Mesendoderm (in vitro differentiated cells): ENCODE results near the gene KCP.
A peak's percentile ranks its signal among the peaks of the same experiment; 100 is the strongest.

Source experiments
- DNase-seq: peaks from one replicate; pipeline ENCODE4 v3.0.0; 2013
- H2AK5ac ChIP-seq: 2 replicates; pipeline ENCODE4 v1.6.1; 2013; ENCODE audit warnings: low read length, inconsistent platforms
- H2BK120ac ChIP-seq: 2 replicates; pipeline ENCODE4 v1.6.1; 2013; ENCODE audit warnings: low read depth, mild to moderate bottlenecking, low read length, moderate library complexity, mixed read lengths
- H2BK15ac ChIP-seq: replicated peaks from 2 replicates; pipeline ENCODE4 v1.6.1; 2013; ENCODE audit warnings: low read depth, mild to moderate bottlenecking, moderate library complexity
- H2BK5ac ChIP-seq: 2 replicates; pipeline ENCODE4 v1.6.1; 2013; ENCODE audit warnings: low read length, inconsistent platforms
- H3K18ac ChIP-seq: 2 replicates; pipeline ENCODE4 v1.6.1; 2013; ENCODE audit warnings: mild to moderate bottlenecking, low read length, mixed read lengths
- H3K23ac ChIP-seq: one replicate; pipeline ENCODE4 v1.6.1; 2013; ENCODE audit warnings: low read length
- H3K27ac ChIP-seq: 2 replicates; pipeline ENCODE4 v1.5.1; 2013; ENCODE audit warnings: low read depth, mild to moderate bottlenecking, inconsistent platforms, low read length, moderate library complexity
- H3K27me3 ChIP-seq: 2 replicates; pipeline ENCODE4 v1.6.1; 2013; ENCODE audit warnings: low read length, control low read depth, mild to moderate bottlenecking, inconsistent platforms; ENCODE audit not compliant: insufficient read depth, poor library complexity
- H3K36me3 ChIP-seq: 2 replicates; pipeline ENCODE4 v1.6.1; 2013; ENCODE audit warnings: low read length, inconsistent platforms; ENCODE audit not compliant: control insufficient read depth, insufficient read depth
- H3K4ac ChIP-seq: one replicate; pipeline ENCODE4 v1.6.1; 2013; ENCODE audit warnings: low read depth, mild to moderate bottlenecking, low read length, moderate library complexity
- H3K4me1 ChIP-seq: 2 replicates; pipeline ENCODE4 v1.6.1; 2013; ENCODE audit warnings: low read depth, low read length, inconsistent platforms; ENCODE audit not compliant: control insufficient read depth
- H3K4me2 ChIP-seq: 2 replicates; pipeline ENCODE4 v1.6.1; 2013; ENCODE audit warnings: low read length
- H3K4me3 ChIP-seq: 2 replicates; pipeline ENCODE4 v1.5.1; 2013; ENCODE audit warnings: mild to moderate bottlenecking, low read length
- H3K56ac ChIP-seq: one replicate; pipeline ENCODE4 v1.6.1; 2013; ENCODE audit warnings: low read length
- H3K79me1 ChIP-seq: 2 replicates; pipeline ENCODE4 v1.6.1; 2013; ENCODE audit warnings: low read length, inconsistent platforms
- H3K79me2 ChIP-seq: 2 replicates; pipeline ENCODE4 v1.6.1; 2013; ENCODE audit warnings: mild to moderate bottlenecking, low read length; ENCODE audit not compliant: control insufficient read depth, insufficient read depth
- H3K9ac ChIP-seq: 2 replicates; pipeline ENCODE4 v1.6.1; 2013; ENCODE audit warnings: low read length, inconsistent platforms
- H4K5ac ChIP-seq: one replicate; pipeline ENCODE4 v1.6.1; 2013; ENCODE audit warnings: low read length
- H4K8ac ChIP-seq: one replicate; pipeline ENCODE4 v1.6.1; 2013; ENCODE audit warnings: low read depth, mild to moderate bottlenecking, control low read depth, low read length, moderate library complexity
- WGBS: extraction: QIAGEN DNeasy Blood & Tissue Kit; methylation state at CpG from one replicate; pipeline ENCODE4 v1.1.7; 2013; ENCODE audit warnings: low lambda C conversion rate, missing lambda C conversion rate; ENCODE audit not compliant: insufficient coverage; ENCODE audit errors: extremely low coverage; 5-methylcytosine and 5-hydroxymethylcytosine counted together

The KCP gene

GRCh38 chr7:128879461-128879938 lies 31.0 kb downstream of the KCP start:
- H3K36me3 ChIP-seq = no peaks in the 10 kb centered on the region

GRCh38 chr7:128878226-128879105 lies 32.0 kb downstream of the KCP start:
- H3K79me1 ChIP-seq = no peaks in the 10 kb centered on the region
- peak overlapping the region; percentile 24 for H3K23ac ChIP-seq
- no peak overlapping the region for H3K18ac ChIP-seq
- H2BK15ac ChIP-seq = no peak overlapping the region
- no peak overlapping the region for H3K9ac ChIP-seq
- H3K27ac ChIP-seq = no peak overlapping the region
- H3K56ac ChIP-seq = no peak overlapping the region
- H2AK5ac ChIP-seq = no peak overlapping the region
- H3K4me3 ChIP-seq = no peak overlapping the region
- H2BK5ac ChIP-seq = no peak overlapping the region
- no peaks in the 10 kb centered on the region for H3K36me3 ChIP-seq
- no peaks in the 10 kb centered on the region for H3K27me3 ChIP-seq
- no peak overlapping the region for H4K8ac ChIP-seq
- no peaks in the 10 kb centered on the region for H3K79me2 ChIP-seq
- H3K4me1 ChIP-seq = no peaks in the 10 kb centered on the region
- DNase-seq = no peak
- no CpG with 5 or more reads among the region's 14 CpGs for WGBS
- no peak overlapping the region for H3K4me2 ChIP-seq
- no peak overlapping the region for H3K4ac ChIP-seq
- H4K5ac ChIP-seq = no peak overlapping the region
- H2BK120ac ChIP-seq = no peak overlapping the region

More at GRCh38 chr7:128879461-128879938, 31.0 kb downstream of the KCP start:
- Histone ChIP-seq H2BK15ac (no peak overlapping the region), H3K4me3 (no peak overlapping the region), H2BK5ac (no peak overlapping the region), H3K27ac (no peak overlapping the region), H3K27me3 (no peaks in the 10 kb centered on the region), H3K18ac (no peak overlapping the region), H3K79me2 (no peaks in the 10 kb centered on the region), H4K8ac (no peak overlapping the region), H3K4me2 (no peak overlapping the region), H3K23ac (no peak overlapping the region), H3K79me1 (no peaks in the 10 kb centered on the region), H3K4ac (no peak overlapping the region), H3K4me1 (no peaks in the 10 kb centered on the region), H3K9ac (peak overlapping the region; percentile 51), H2AK5ac (no peak overlapping the region), H2BK120ac (no peak overlapping the region), H4K5ac (no peak overlapping the region), H3K56ac (peak overlapping the region; percentile 78)
- no CpG with 5 or more reads among the region's 19 CpGs for WGBS
- no peak for DNase-seq

GRCh38 chr7:128877756-128878120 lies 32.8 kb downstream of the KCP start:
- Histone ChIP-seq H3K18ac (no peak overlapping the region), H3K56ac (no peak overlapping the region), H2BK5ac (no peak overlapping the region), H3K36me3 (no peaks in the 10 kb centered on the region), H3K4me1 (no peaks in the 10 kb centered on the region), H3K79me2 (no peaks in the 10 kb centered on the region), H2BK120ac (no peak overlapping the region), H3K27ac (no peak overlapping the region), H3K4me2 (no peak overlapping the region), H3K9ac (no peak overlapping the region), H4K8ac (no peak overlapping the region), H3K4ac (no peak overlapping the region), H2AK5ac (no peak overlapping the region), H3K23ac (no peak overlapping the region), H3K27me3 (no peaks in the 10 kb centered on the region), H2BK15ac (no peak overlapping the region), H3K4me3 (no peak overlapping the region), H4K5ac (no peak overlapping the region), H3K79me1 (no peaks in the 10 kb centered on the region)
- no peak for DNase-seq
- no CpG with 5 or more reads among the region's 4 CpGs for WGBS

DNA sequence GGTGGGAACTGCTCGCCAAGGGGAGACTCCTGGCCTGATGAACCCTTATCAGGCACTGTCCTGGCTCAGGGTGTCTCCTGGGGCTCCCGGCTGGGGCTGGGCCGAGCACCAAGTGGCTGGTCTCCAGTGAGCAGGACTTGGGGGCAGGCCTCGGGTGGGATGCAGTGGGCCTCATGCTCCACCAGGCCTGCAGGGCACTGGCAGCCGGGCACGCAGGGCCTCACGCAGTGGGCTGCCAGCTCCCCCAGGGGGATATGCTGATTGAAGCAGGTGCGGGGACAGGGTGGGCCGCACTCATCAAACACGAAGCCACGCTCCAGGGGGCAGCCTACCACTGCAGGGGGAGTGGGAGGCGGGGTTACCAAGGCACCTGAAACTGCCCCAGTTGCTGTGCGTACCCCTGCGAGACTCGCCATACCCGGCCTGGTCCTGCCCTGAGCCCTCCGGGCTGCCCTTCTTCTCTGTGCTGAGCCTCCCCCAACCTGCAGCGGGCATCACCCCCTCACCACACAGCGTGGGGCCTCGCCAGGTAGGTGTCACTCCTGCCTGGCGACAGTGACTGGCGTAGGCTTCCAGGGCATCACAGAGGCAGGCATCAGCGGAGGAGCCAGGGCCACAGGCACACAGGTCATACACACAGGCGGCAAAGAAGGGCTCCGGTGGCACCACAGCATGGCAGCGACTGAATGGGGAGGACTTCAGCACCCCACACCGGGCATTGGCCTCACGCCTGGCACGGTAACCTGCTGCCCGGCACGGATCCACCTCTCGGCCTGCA lies 33.3 kb downstream of the KCP start:
- Histone ChIP-seq H3K23ac (no peak overlapping the region), H3K36me3 (no peaks in the 10 kb centered on the region), H3K4ac (no peak overlapping the region), H3K79me1 (no peaks in the 10 kb centered on the region), H3K18ac (no peak overlapping the region), H2AK5ac (no peak overlapping the region), H2BK5ac (no peak overlapping the region), H4K8ac (no peak overlapping the region), H3K4me3 (no peak overlapping the region), H3K27ac (no peak overlapping the region), H4K5ac (no peak overlapping the region), H3K27me3 (no peaks in the 10 kb centered on the region), H2BK15ac (no peak overlapping the region), H3K4me2 (no peak overlapping the region), H3K79me2 (no peaks in the 10 kb centered on the region), H2BK120ac (no peak overlapping the region), H3K9ac (no peak overlapping the region), H3K4me1 (no peaks in the 10 kb centered on the region), H3K56ac (no peak overlapping the region)
- no CpG with 5 or more reads among the region's 32 CpGs for WGBS
- no peak for DNase-seq

DNA sequence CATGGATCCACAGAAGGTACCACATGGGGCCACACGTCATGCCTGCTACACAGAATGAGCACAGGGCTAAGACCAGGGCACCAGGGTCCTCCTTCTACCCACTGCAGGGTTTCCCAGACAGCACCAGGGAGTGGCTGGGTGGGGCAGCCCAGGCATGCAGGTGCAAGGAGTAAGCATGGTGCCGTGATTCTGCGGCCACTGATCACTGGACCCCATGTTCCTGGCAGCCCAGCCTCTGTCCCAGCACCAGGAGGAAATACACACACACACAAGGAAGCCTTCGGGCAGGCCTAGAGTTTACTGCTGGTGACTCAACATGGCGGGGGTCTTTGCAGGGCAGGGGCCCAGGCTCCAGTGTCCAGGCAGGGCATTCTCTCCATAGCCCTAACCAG lies 33.9 kb downstream of the KCP start:
- Histone ChIP-seq H3K4ac (no peak overlapping the region), H3K9ac (no peak overlapping the region), H4K5ac (no peak overlapping the region), H3K79me1 (no peaks in the 10 kb centered on the region), H3K79me2 (no peaks in the 10 kb centered on the region), H2AK5ac (no peak overlapping the region), H3K18ac (no peak overlapping the region), H2BK120ac (no peak overlapping the region), H3K4me1 (no peaks in the 10 kb centered on the region), H2BK15ac (no peak overlapping the region), H3K4me3 (no peak overlapping the region), H3K56ac (no peak overlapping the region), H3K23ac (no peak overlapping the region), H3K4me2 (no peak overlapping the region), H3K36me3 (no peaks in the 10 kb centered on the region), H3K27me3 (no peaks in the 10 kb centered on the region), H2BK5ac (no peak overlapping the region), H4K8ac (no peak overlapping the region), H3K27ac (no peak overlapping the region)
- no peak for DNase-seq
- WGBS = no CpG with 5 or more reads among the region's 5 CpGs
